ENCODE results near the gene LRRC4C. TPM values are rescaled to one million over a fixed set of nuclear protein-coding genes. Genes with fewer than 3 reads are reported as not detected.

LRRC4C gene
- total RNA-seq, 1 experiment from 2014 or later: 0.13 TPM

GRCh38 chr11:41282395-41282794, 177.1 kb downstream of the LRRC4C start:
- H2BK15ac ChIP-seq (ENCODE audit: low read depth, low read length): no peak overlapping the region
- no peaks in the 10 kb centered on the region for H3K9me3 Mint-ChIP-seq
- H3K27me3 Mint-ChIP-seq (ENCODE audit: low read depth): no peaks in the 10 kb centered on the region
- H3K4ac ChIP-seq (ENCODE audit: low read depth, low read length): no peak overlapping the region
- no peaks in the 10 kb centered on the region for H4K20me1 ChIP-seq (ENCODE audit: control insufficient read depth, insufficient read depth, insufficient read length)
- no peak overlapping the region for H2AK5ac ChIP-seq (ENCODE audit: insufficient read length, low read length)
- no peak overlapping the region for H4K91ac ChIP-seq (ENCODE audit: insufficient read length, low read depth, low read length)
- H3K4me3 Mint-ChIP-seq: no peak overlapping the region
- no peak overlapping the region for H2BK5ac ChIP-seq (ENCODE audit: insufficient read length, low read length)
- no peak overlapping the region for H3K27ac Mint-ChIP-seq
- H3K9ac ChIP-seq (ENCODE audit: extremely low read depth, insufficient read length, low read length): no peak overlapping the region
- H3K23ac ChIP-seq (ENCODE audit: insufficient read length, low read depth, low read length): no peak overlapping the region
- no peak overlapping the region for H4K5ac ChIP-seq (ENCODE audit: insufficient read length, low read depth, low read length)
- H3K4me1 ChIP-seq (ENCODE audit: insufficient read depth, low read length): no peaks in the 10 kb centered on the region
- no CpG with 5 or more reads among the region's 5 CpGs for WGBS (ENCODE audit: extremely low coverage, insufficient read length, low lambda C conversion rate)
- no peak for DNase-seq
- H2AFZ ChIP-seq (ENCODE audit: low read length): no peak overlapping the region
- H3T11ph ChIP-seq (ENCODE audit: low read length): no peak overlapping the region
- no peak overlapping the region for H2BK120ac ChIP-seq (ENCODE audit: low read depth, low read length, poor library complexity, severe bottlenecking)
- H3K14ac ChIP-seq (ENCODE audit: insufficient read depth, low read length): no peak overlapping the region
- H3K9me3 ChIP-seq (ENCODE audit: control insufficient read depth, low read depth, low read length): no peaks in the 10 kb centered on the region
- no peak overlapping the region for H2BK12ac ChIP-seq (ENCODE audit: insufficient read length, low read depth, low read length)
- no peaks in the 10 kb centered on the region for H3K36me3 Mint-ChIP-seq (ENCODE audit: insufficient read depth in 1 of 3, low read depth in 3 of 3)
- H2BK20ac ChIP-seq (ENCODE audit: low read depth, low read length, poor library complexity, severe bottlenecking): no peak overlapping the region
- H3K27me3 ChIP-seq (ENCODE audit: insufficient read depth, low read length): no peaks in the 10 kb centered on the region
- no peaks in the 10 kb centered on the region for H3K23me2 ChIP-seq (ENCODE audit: insufficient read length, low read depth, low read length, poor library complexity, severe bottlenecking)
- no peak overlapping the region for H4K8ac ChIP-seq (replicated peaks; ENCODE audit: insufficient read length, low read depth, low read length)
- H3K79me1 ChIP-seq (ENCODE audit: insufficient read depth, low read depth, low read length, poor library complexity, severe bottlenecking): no peaks in the 10 kb centered on the region
- H3K18ac ChIP-seq (ENCODE audit: insufficient read length, low read depth, low read length): no peak overlapping the region
- H3K4me1 Mint-ChIP-seq: peaks cover 4 to 15% of the 10 kb centered on the region in 2 experiments; a peak in 3 of 4 replicates
- no peak overlapping the region for H3K27ac ChIP-seq (ENCODE audit: insufficient read length, low read depth, low read length)
- H3K4me2 ChIP-seq (ENCODE audit: insufficient read depth, insufficient read length, low read length): no peak overlapping the region
- TF ChIP-seq CTCF (conservative IDR thresholded peaks at IDR 0.05): no peak
- no peaks in the 10 kb centered on the region for H3K79me2 ChIP-seq (ENCODE audit: insufficient read depth, low read length)
- H3K56ac ChIP-seq (ENCODE audit: insufficient read length, low read depth, low read length): no peak overlapping the region

Measured in H9 (cell line).